Hypothalamus (tissue), 51 donors: ENCODE data around the gene SLC23A3.
A peak's percentile ranks its signal among the peaks of the same experiment; 100 is the strongest.

Experiments used
- DNase-seq, 51 donors: peaks; one replicate each; lab custom pipeline; 2025; lab: John Stamatoyannopoulos, UW

SLC23A3 gene, protein sequence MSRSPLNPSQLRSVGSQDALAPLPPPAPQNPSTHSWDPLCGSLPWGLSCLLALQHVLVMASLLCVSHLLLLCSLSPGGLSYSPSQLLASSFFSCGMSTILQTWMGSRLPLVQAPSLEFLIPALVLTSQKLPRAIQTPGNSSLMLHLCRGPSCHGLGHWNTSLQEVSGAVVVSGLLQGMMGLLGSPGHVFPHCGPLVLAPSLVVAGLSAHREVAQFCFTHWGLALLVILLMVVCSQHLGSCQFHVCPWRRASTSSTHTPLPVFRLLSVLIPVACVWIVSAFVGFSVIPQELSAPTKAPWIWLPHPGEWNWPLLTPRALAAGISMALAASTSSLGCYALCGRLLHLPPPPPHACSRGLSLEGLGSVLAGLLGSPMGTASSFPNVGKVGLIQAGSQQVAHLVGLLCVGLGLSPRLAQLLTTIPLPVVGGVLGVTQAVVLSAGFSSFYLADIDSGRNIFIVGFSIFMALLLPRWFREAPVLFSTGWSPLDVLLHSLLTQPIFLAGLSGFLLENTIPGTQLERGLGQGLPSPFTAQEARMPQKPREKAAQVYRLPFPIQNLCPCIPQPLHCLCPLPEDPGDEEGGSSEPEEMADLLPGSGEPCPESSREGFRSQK

DNA sequence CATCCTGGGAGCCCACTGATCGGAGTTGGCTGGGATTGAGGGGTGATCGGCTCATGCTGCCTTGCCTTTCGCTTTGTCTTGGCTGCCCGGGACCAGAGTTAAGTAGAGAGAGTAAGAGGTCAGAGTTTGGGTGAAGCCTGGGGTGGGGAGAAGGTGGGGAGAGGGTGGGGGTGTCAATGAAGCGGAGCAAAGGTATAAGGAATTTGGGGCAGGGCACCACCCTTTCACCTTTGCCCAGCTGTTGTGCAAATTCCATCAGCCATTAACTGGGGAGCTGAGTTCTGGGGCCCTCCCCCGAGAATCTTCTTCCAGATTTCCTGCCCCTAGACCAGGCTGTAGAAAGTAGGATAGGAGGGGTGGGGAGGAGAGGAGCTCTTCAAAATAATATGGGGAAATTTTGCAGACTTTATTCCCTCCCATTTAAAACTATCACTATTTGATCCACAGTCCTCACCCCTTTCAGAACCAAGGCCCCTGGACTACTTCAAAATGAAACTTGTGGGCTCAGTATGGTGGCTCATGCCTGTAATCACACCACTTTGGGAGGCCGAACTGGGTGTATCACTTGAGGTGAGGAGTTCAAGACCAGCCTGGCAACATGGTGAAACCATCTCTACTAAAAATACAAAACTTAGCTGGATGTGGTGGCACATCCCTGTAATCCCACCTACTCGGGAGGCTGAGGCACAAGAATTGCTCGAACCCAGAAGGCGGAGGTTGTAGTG, at the start of gene SLC23A3:
Gene SLC23A3, minus strand, starts transcription at position 100 of the 725 bp plus-strand sequence. Its CDS starts 45 bp downstream, at position 55.
- DNase-seq: no peak

DNA sequence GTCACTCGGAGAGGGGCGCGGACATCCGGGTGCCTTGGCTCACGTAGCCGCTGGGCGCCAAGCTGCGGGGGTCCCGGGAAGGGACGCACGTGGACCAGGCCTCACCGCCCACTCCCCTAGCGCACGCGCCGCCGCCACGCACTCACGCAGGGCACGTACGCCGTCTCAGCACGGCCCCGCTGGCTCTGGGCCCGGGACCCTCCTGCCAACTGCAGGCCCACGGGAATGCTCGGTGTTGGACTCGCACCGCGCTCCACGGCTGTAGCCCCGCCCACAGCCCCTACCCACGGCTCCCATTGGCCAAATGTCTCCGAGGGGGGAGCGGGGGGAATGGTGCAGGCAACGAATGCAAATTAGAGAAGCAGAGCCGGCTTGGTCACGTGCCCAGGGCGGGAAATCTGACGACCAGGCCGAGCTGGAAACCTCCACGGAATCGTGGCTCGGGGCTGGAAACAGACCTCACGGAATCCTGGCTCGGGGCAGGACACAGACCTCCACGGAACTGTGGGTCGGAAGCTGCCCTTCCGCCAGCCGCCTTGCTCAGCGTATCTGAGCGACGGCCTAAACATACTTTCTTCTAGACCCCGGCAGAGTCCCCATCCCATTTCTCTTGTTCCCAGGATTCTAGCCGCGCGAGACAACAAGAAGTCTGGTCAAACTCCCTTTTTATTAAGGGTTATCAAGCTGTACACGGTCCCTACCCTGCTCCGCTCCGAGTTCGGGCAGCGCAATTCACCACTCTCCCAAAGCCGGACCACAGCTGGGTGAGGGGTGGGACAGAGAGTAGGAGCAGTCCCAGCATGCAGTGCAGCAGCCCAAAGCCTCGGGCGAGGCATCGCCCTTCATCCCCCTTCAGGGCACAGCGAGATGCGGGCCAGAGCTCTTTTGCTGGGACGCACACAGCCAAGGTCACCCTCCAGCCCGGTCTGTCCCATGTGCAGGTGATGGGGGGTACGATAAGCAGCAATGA, 49.2 kb upstream of the SLC23A3 start, which contains the start of gene ABCB6:
Gene ABCB6, minus strand, starts transcription at position 227 of the 970 bp plus-strand sequence. CDS start 285 bp downstream, outside the sequence.
- DNase-seq: peak; percentile 76 to 98 (median 95)

- peak in 48 of 51 donors; percentile 33 to 88 (median 69) for DNase-seq
Measured at GRCh38 chr2:219218217-219218731, 48.4 kb upstream of the SLC23A3 start.

DNA sequence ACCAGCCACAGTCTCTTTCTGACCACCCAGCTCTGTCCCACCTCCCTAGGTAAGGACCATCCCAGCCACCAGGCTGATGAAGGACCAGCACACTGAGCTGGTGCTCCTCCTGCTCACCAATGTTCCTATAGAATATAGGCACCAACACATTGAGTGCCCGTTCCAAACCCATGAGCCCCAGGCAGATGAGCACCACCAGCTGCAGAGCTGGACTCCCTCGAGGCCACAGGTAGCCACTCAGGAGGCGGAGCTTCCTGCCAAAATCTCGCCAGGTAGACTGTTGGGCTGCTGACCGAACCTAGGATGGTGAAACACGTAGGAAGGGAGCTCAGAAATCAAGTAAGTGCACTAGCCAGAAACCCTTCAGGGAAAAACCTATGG, 46.7 kb upstream of the SLC23A3 start:
- no peak for DNase-seq

- no peak for DNase-seq
Measured at GRCh38 chr2:219215871-219216534, 46.2 kb upstream of the SLC23A3 start.

DNA sequence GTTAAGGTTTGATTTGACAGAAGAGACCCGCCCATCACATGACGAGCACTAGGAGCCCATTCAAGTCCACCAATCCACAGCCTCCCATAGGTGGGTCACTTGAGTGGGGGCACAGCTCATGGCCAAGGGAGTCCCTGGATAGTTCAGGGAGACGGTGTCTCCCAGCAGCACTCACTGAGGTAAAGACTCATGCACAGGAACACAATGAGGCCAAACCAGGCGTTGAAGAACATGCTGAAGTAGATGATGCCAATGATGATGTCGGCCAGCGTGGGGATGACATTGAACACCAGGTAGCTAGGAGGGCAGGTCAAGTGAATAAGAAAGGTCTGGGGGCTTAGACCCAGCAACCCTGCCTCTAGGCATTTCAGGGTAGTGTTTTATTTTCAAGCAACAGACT, 45.0 kb upstream of the SLC23A3 start:
- no peak for DNase-seq

DNA sequence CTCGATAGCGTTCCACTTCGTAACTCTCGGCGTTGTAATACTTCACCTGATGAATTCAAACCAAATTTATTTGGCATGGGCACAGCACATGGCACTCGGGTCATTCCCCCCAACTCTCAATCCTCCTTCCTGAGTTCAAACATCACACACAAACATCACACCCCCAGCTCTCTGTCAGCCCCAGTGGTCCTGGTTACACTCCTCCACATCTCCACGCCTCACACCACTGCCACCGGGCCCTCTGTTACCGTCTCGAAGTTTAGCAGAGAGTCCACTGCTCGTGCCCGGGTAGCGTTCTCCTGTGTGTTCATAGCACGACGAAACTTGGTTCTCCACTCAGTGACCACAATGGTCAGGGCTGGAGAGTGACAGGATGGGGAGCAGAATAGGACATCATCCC, 44.3 kb upstream of the SLC23A3 start:
- no peak for DNase-seq

GRCh38 chr2:219213486-219214071, 43.8 kb upstream of the SLC23A3 start:
- DNase-seq: no peak

DNA sequence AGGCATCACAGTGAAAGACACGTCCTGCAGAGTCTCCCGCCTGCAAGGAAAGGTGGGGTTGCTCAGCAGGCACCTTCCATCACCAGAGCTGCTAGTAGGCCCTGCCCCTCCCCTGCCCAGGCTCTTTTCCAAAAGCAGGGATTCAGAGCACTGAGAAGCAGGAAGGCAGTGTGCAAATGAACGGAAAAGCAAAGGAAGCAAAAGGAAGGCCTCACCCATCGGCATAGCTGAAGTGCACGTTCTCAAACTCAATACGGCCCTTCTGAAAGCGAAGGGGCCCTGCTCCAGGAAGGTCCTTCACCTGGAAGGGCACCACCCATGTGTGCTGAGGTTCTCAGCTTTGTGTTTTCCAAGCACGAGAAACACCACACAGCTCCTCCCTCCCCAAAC, 43.2 kb upstream of the SLC23A3 start:
- DNase-seq: no peak

DNA sequence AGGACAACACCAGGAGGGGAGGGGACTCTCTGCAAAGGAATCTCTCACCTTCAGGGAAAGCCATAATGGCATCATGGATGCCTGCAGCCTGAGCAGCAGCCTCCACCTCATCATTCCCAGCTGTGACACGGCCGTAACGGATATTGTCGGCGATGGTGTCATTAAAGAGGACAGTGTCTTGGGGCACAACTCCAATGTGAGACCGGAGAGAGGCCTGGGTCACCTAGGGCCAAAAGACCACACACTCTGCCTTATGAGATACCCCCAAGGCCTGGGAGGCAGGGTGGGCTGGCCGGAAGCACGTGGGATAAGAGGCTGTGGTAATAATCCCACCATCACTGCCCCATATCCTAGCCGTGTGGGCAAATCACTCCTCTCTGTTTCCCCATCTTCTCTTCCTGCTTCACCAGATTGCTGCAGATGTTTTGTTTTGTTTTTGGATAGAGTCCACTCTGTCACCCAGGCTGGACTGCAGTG, 41.1 kb upstream of the SLC23A3 start:
- DNase-seq: no peak

- no peak for DNase-seq
Measured at GRCh38 chr2:219210196-219210885, 40.5 kb upstream of the SLC23A3 start.

- no peak for DNase-seq
Measured at GRCh38 chr2:219209236-219210195, 39.7 kb upstream of the SLC23A3 start.

- no peak for DNase-seq
Measured at GRCh38 chr2:219207884-219208740, 38.3 kb upstream of the SLC23A3 start.

GRCh38 chr2:219207134-219207883, 37.5 kb upstream of the SLC23A3 start:
- DNase-seq: peak in 3 of 51 donors; percentile 35 to 75 (median 71)
